T-helper 2 cell (primary cell): Measurements from ENCODE around the gene MC2R.

Source experiments
- DNase-seq, 5 experiments: peaks; one replicate each; pipeline versions ENCODE4 v3.0.0 to v3.0.0-alpha.2; 2012 to 2022
- total RNA-seq, 2 donors: gene quantifications; one replicate each; lab custom pipeline; 2026; lab: John Stamatoyannopoulos, UW

MC2R gene
- 0 reads per million in 2 donors for total RNA-seq

DNA sequence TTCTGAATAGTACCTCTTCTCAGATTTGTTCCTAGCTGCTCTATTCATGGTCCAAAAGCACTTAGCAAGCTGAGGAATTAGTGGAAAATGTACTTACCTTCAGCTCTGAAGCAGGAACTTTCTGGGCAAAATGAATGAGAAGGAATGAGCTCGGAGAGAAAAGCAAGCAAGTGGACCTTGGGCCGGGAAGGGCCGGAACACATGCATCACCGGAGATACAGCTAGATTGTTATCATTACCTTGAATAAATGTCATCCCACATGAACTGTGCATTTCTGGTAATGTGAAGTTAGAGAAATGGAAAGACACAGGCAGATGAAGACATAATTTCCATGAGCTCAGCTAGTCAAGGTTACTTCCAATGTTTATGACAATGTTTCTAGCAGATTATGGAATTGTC lies at the start of gene MC2R:
TSS of gene MC2R (minus strand) at position 146 of the 400 bp plus-strand sequence. CDS start 30,018 bp downstream, outside the sequence.
- DNase-seq, result no peak

DNA sequence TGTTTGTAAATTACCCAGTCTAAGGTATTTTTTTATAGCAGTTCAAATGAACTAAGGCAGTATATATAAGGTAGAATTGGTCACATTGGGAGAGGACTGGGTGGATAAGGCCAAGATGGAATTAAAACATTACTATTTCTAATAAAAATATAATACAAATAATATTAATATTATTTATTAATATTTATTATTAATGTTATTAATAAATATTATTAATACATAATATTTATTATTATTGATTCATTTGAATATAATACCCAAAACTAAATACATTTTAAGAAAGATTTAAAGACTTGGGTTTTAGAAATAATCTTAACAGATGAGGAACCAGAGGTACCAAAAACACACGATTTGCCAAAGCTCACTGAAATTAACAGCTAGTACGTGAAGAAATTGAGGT lies 30.5 kb upstream of the MC2R start:
- no peak for DNase-seq

DNA sequence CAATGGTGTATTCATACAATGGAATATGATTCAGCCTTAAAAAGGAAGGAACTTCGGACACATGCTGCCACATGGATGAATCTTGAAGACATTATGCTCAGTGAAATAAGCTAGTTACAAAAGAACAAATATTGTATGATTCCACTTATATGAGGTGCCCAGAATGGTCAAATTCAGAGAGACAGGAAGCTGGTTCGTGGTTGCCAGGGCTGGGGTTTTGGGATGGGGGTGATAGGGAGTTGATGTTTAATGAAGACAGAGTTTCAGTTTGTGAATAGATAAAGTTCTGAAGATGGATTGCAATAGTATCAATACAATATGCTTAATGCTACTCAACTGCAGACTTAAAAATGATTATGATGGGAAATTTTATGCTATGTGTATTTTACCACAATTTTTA lies 28.0 kb upstream of the MC2R start:
- DNase-seq, result no peak

DNA sequence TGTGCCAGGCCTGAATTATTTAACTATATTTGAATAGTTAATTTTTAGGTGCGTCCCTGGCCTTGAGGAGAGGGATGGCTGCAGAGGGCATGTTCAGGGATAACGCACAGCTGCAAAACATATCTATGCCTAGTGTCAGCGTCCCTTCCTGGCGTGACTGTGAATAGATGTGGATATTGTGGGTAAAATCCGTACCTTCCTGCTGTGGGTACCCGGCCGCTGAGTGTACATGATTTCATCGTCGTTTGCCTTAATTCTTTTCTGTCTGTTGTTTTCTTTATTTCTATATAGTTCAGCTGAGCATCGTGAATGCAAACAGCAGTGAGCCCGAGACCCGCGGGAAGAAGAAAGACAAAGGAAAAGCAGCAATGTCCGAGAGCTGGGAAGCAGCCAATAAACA lies 25.0 kb upstream of the MC2R start:
- DNase-seq, result no peak

DNA sequence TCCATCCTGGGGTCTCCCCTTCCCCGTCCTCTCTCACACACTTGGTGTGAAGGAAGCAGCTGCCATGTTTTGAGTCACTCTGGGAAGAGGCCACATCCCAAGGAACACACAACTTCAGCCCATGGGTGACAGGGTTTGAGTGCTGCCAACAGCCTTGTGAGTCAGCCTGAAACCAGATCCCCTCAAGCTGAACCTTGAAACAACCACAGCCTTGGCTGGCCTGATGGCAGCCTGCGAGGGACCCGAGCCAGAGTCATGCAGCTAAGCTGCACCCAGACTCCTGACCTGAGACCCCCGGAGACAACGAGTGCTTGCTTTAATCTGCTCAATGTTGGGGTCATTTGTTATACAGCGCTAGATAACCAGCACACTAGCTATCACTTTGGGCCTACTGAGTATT lies 19.3 kb upstream of the MC2R start:
- no peak for DNase-seq

DNA sequence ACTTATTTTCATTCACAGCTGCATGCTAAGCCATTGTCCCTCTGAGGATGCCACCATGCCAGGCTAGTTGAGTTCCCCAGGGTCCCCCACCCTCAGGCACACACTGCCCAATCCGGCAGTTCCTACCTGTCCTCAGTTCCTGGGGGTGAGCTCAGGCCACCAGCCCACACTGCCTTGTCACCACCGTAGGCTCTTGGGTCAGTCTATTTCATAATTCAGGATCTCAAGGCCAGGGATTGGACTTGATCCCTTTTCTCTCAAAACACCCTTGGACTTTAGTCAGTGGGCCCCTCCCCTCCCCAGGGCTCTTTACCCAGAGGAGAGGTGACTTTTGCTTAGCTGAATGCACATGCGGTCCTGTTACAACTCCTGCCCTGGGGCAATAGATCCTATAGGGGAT lies 18.7 kb upstream of the MC2R start:
- no peak for DNase-seq

DNA sequence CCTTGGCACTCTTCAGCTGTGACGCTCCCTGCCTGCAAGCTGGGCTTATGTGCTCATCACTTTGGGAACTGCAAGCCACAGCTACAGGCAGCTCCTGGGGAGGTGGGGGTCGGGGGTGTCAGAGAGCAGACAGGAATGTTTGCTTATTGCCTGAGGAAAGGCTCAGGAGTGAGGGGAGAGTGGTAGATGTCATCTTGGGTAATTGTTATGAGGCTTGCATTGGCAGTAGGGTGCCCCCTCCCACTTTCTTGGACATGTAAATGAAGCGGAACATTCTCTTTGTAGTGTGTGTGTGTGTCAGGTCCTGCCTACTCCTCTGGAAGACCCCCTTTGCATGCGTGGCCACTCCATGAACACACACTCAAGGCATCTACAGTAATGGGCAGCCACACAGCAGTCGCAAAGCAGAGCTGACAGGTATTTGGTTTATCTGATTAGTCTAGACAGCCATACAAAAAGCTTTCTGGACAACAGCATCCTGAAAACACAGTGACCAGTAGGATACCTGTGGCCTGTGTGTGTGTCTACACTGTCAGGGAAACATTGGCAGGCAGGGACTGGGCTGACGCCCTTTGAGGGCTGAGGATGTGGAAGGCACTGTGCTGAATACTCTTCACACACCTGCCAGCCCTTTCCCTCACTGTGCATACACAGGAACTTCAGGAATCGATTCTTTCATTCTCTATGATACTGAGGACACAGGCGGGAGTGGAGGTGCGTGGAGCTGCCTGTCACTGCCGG lies 17.1 kb upstream of the MC2R start:
- no peak for DNase-seq

DNA sequence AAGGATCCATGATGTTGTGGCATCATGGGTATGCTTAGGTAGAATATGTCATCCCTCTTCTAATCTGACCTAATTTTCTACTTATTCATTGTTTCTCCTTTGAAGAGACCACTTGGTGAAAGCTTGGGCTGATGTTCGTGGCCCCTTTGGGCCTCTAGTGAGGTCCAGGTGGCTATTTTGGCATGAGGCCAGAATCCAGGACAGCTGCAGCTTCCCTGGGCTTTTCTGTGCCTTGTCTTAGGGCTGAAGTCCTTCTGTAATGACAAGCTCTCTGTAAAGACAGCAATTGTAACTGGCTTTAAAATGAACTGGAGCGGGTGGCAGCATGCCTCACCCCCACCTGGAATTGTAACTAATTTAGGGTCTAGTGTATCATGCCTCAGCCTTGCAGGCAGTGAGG lies 15.6 kb upstream of the MC2R start:
- no peak for DNase-seq

DNA sequence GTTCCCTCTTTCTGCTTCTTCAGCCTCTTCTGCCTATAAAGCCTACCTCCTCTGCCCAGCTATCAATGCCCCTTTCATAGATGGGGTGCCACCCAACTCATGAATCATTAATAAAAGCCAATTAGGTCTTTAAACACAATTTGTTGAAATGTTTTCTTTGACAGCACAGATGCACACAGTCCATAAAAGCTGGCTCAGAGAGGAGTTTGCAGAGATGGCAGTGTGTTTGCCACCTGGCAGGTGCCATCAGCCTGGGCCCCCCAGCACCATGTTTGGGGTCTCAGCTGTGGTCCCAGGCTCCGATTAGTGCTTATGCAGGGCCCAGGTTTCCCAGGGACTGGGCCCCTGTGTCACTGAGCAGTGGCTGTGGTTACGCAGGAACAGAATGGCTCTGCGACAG lies 7.9 kb upstream of the MC2R start:
- no peak for DNase-seq

DNA sequence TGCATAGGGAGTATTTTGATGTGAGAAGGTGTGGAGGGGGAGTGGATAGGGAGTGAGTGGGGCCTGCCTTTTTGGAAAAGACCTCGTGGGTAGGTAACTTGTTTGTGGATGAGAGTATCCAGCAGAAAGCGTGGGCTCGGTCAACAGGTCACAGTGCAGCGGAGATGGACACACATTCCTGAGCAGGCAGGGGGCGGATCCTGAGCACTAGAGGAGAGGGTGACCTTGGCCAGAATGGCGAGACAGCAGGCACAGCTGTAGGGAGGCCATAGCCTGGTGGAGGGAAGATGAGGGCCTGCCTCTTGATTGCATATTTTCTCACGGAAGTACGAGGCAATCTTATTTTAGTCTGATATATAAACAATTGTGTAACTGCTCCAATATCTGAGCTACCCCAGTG lies 3.6 kb upstream of the MC2R start:
- DNase-seq, result no peak

DNA sequence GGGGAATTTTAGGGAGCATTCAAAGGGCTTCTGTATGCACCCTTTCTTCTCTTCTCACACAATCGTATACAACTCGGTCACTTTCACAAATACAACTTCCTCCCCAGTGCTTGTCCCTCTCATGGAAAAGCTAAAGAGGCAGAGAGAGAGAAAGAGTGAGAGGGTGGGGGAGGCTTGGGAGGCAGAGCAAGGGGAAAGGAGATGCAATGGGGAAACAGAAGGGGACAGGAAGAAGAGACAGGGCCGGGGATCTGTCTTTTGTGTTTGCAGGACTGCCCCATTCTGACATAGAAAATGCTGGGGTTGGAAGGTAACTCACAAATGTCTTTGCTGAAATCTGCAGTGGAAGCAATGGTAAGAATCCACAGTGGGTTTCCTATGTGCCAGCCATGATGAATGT lies 2.1 kb upstream of the MC2R start:
- DNase-seq, result no peak

DNA sequence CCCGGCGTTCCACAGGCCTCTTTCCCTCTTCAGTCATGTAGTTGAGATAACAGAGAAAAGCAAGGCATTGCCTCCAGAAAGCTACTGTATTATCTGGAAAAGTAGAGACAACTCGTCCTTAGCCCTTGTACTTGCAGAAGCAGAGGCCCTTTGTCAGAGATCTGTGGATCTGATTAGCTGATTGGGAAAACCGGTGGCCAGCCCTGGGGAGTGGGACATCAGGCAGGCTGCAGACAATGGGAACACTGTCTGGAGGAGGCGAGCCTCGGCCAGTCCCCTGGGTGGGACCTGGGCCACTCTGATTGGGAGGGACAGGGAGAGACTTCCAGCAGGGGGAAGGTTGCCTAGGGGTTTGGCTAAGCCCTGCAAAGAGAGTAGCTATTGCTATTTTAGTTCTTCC lies 1.2 kb upstream of the MC2R start:
- no peak for DNase-seq

DNA sequence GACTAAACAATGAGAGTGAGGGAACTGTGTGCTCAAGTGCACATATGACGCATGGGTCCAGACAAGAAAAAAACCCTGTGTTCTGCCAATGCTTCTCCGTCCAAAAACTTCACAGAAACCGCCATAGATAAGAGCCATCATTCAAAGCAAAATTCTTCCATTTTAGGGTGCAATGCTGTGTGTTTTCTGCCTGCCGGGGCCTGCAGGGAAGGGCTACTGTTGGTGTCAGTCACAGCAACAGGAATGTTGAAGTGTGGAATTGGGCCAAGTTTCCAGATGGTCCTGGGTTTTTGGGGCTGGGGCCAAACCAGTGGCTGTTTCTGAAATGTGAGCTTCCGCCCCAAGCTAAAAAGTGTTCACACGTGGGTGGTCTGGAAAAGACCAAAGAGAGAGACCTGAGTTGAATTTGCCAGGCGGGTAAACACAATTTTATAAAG lies 677 bp upstream of the MC2R start:
- no peak for DNase-seq

DNA sequence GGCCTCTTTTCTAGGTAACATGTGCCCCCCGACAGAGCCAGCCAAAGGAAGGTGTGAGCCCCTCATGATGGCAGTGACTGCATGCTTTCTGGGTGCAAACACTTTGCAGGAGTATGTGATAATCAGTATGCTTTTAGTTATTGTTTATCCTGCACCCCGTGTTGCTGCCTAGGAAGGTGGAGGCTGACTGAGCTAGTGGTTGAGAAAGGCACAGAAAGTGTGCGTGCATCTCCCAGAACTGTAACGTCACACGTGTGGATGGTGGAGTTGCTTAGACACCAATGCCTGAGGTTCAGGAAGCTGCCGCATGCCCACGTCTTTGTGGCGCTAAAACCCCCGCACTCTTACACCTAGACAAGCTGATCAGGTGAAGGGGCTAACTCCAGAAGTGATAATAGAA lies 580 bp downstream of the MC2R start:
- DNase-seq, result no peak

DNA sequence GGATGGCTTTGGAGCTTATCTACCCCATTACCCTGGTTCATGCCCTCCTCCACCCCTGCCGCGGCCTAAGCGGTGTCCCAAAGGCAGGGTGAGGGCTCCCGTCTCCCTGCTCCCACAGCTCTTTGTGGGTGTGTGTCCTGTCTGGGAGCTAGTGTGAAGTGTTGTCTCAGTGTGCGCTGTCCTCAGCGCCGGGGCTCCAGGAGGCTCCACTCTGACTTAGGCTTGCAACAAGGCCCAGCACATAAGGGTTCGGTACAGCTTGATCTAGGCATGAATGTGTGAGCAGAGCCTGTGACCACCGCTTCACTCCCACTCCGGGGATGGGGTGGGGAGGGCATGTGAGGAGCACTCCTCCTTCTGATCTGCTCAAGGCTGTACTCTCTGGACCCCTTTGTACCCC lies 1.2 kb downstream of the MC2R start:
- no peak for DNase-seq

DNA sequence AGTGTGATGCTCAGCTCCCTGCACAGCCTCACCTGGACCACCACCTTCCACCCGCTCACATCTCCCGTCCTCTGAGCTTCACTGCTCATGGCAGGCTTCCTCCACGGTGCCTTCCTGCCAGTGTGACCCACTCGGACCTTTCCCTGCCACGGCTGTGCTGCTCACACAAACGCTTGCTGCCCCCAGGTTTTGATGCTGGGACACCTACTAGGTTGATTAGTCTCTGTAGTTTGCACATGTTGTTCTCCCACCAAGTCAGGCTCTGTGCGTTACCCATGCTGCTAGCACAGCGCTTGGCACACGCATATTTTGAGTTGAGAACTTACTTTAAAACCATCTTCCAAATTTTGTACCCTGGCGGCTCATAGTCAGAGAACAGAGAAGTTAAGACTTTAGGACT lies 2.1 kb downstream of the MC2R start:
- no peak for DNase-seq

DNA sequence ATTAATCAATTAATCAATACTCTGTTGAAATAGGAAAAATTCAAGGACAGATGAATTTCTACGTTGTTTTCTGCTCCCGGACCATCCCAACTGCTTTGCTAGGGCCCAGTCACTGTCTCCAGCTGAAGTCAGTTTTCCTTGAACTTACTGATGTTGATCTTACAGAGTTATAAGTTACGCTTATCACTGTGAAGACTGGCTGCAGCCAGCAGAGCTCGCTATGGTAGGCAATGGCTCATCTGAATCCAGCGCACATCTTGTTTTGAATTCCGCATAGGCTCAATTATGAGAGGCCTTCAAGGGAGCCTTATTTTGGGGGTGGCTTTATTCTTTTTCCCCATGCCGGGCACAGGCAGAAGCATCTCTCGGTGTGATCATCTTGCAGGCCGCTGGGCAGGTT lies 2.7 kb downstream of the MC2R start:
- no peak for DNase-seq

DNA sequence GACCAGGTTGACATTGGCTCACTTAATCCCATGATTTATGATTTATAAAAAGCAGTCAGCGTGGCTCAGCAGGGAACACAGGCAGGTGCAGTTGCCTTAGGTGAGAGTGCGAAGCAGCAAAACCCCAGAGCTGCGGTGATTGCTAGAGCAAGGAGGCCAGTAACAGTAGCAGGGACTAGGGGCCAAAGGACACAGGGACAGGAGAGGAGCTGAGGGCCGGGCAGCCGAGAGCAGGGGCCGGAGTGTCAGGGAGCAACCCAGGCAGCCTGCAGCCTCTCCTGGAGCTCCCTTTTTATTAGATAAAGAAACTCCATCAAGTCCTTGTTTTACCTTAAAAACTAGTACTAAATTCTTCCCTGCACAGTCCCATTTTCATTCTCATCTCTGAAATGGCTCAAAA lies 4.3 kb downstream of the MC2R start:
- no peak for DNase-seq

DNA sequence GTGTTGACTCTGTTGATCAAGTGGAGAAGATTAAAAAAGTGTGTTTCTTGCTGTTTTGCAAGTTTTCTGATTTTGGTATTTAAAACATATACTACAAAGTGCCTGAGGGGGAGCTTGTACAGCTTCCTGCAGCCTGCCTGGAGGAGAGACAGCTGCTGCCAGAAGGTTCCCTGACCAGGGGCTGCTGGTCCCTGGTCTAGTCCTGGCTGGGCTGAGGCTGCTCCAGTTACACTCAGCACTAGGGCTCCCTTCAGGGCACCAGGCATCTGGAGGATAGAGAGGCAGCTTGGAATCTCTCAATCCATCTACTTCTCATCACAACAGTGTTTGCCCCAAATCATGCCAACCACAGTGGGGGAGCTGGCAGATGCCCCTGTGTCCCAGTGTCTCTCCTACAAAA lies 4.8 kb downstream of the MC2R start:
- DNase-seq, result no peak

DNA sequence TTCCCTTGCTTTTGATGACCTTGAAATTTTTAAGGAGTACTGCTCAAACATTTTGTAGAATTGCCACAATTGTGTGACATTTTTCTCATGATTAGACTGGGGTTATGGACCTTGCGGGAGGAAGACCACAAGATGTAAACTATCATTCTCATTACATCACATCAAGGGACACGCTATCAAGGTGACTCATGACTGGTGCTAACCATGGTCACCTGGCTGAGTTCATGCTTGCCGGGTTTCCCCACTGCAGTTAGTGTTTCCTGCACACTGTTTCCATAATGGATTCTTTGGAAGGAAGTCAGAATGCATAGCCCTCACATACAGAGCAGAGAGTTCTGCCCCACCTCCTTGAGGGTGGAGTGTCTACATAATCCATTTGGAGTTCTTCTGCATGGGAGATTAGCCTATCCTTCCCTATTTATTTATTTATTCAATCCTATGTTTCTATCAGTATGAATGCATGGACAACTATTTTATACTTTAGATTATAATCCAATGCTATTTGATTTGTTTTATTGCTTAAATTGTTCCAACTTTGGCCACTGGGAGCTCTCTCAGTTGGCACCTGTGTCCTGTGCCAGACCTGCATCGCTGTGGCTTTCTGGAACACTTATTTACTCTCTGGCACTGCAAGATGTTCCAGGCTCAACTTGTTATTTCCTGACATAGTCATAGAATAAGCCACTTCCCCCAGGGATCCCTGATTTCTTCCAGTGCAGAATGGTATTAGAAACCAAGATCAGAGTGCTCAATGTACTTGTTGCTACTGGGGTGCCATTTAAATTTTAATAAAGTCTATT lies 6.0 kb downstream of the MC2R start:
- no peak for DNase-seq

DNA sequence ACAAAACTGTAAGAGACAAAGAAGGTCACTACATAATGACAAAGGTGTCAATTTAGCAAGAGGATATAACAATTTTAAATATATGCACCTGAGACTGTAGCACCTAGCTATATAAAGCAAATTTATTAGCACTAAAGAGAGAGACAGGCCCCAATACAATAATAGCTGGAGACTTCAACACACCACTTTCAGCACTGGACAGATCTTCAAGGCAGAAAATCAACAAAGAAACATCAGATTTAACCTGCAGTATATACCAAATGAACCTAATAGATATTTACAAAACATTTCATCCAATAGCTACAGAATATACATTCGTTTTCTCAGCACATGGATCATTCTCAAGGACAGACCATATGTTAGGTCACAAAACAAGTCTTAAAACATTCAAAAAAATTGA lies 14.7 kb downstream of the MC2R start:
- no peak for DNase-seq

DNA sequence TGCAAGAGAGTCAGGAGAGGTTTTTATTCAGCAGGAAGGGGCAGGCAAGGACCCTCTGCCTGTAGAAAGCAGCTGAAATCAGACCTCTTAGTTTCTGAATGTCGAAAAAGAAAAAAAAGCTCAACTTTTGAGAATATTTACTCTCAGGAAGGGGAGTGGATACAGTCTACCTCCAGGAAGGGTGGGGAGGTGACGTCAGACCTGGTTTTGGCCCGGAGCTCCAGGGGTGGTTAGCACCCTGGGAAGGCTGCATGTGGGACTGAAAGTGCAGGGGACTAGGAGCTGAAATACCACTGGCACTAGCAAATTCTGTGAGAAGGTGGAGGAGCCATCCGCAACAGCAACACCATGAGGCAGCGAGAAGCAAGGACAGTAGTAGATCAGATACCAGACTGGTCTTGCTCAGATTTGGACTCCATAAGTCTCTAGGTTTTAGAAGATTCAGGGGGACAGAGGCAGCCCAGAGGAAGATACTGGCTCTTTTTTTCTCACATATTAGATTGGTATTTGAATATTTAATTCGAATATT lies 19.8 kb downstream of the MC2R start:
- DNase-seq, result no peak

DNA sequence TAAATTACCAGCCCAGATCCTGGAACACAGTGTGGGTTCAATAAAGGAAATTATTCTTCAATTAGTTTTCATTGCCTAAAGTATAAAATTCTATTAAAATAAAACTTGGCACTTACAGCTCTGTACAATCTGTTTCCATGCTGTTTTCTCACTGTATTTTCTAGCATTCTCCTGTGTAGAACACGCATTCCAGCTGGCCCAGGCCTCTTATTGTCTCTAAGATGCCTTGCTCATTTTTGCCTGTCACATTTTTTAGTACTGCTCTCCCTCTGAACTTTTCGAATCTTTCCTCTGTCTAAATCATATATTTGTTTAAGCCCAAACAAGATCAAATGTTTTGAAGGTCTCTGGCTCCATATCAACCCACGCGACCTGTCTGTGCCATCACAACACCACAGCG lies 20.8 kb downstream of the MC2R start:
- DNase-seq, result no peak

DNA sequence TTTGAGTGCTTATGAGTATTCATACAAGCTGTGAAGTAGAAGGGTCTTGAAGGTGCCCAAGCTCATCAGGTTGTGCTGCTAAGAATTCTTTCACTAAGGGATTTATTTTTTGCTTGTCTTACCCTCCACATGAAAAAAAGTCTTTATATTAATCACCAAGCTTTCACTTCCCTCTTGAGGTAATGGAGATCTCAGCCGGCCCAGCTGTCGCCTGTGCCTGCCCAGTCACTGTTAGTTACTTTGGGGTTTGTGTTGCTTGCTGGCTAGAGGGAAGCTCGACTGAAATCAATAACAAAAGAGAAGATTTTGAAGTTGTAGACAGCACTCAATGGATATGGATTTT lies 21.9 kb downstream of the MC2R start:
- DNase-seq, result no peak
